ENCODE measurements around the gene BNC2.

BNC2 gene

DNA sequence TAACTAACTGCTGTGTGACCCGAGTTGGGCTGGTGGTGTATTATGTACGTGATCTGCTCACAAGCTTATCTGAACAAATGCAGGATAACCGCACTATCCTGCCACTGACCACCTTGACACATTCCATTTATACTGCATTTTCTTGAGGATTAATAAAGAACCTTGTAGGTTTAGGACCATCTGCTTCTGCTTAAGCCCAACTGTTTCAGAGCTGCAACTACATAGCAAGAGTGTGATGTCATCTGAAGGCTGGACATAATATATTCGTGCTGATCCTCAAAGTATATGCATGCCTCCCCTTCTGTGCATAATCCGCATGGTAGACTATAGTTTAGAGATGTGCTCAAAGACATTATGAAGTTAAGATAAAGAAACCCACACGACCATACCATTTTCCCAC lies 435.9 kb downstream of the BNC2 start:
- DNase-seq, result peak in 1 of 2 experiments; percentile 56

DNA sequence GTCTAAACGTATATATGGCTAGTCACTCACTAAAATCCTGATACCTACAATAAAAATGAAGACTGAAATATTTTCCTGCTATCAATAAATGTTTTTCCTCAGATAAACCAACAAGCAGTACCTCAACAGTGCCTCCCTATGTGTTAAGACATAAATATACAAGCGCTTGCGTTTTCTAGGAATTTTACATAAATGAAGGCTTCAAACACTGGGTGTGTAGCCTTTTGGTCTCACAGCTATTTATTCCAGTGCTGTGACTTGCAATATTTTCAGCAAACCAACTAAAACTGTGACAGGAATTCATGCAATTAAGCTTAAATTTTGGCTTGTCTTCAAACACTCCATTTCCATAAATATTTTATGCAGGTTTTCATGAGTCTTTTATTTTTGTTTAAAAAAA lies 437.0 kb downstream of the BNC2 start:
- no peak for DNase-seq

DNA sequence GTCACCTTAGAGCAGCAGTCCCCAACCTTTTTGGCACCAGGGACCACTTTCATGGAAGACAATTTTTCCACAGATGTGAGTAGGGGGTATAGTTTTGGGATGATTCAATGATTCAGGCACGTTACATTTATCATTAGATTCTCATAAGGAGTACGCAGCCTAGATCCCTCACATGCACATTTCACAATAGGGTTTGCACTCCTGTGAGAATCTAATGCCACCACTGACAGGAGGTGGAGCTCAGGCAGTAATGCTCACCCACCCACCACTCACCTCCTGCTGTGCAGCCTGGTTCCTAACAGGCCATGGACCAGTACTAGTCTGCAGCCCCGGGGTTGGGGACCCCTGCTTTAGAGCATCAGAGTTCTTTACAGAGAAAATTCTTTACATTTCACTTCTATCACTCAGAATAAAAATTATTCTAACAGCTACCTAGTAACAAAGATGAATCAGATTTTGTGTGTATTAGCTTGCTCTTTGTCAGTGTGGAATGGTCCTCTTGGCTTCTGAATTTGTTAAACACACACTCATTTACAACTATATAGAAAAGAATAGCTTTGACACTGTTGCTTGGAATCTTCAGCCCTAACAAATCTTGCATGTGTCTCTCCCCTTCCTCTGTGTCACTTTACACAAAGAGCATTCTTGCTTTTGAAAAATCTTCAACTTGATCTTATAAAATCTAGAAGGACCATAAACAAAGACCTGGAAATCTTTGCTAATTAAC lies 438.6 kb downstream of the BNC2 start:
- no peak for DNase-seq

DNA sequence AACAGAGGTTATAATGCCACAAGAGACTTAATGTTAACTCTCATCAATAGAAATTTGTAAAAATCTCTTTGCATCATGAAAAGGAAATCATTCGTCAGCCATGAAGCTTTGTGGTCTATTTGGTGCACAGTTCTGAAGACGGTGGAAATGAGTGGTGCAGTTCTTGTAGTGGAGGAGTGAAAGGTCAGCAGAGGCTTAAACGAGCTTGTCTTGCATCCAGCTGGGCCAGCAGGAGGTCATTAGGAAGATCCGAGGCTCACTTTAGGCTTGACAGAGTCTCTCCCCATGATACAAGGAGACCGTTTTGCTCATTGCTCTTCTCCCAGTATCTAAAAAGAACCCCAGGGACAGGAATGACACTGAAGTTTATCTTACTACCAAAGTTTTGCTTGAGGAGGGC lies 440.8 kb downstream of the BNC2 start:
- DNase-seq, result no peak

DNA sequence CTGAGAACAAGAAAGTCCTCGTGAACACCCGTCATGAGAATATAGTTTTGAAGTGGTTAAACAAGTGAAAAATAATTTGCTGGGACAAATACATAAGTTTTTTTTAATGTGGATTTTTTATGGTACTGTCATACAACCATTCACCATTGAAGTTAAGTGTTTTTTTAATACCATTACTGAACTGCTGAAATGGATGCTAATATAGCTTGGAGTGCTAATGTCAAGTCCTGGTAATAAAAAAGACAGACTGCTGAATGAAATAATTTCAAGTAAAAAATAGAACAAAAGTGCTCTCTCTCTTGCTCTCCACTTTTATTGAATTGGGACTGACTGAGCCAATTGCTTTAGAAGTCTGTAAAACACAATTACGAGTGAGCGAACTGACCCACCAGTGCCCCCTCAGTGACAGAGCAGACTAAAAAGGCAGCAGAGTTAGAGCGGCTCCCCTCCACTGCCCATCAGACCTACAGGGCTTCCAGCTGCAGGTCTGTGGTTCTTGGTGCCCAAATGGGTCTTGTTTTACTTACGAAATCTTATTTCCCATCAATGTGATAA lies 442.5 kb downstream of the BNC2 start:
- no peak for DNase-seq

DNA sequence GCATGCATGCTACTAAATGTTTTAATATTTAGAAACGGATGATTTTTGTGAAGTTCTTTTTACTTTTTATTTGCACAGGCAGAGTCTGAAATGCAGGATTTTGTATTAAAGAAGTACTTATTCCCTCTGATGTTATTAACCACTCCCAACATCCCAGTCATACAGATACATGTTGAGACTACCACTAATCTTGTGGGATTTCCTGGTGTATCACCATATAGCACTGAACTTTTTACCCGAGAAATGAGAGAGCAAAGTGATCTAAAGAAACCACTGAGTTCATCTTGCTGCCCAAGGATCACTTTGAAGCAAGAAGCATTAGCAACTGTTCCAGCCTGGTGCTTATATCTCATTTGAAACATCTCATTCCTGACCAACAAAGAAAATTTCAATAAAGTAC lies 443.8 kb downstream of the BNC2 start:
- no peak for DNase-seq

DNA sequence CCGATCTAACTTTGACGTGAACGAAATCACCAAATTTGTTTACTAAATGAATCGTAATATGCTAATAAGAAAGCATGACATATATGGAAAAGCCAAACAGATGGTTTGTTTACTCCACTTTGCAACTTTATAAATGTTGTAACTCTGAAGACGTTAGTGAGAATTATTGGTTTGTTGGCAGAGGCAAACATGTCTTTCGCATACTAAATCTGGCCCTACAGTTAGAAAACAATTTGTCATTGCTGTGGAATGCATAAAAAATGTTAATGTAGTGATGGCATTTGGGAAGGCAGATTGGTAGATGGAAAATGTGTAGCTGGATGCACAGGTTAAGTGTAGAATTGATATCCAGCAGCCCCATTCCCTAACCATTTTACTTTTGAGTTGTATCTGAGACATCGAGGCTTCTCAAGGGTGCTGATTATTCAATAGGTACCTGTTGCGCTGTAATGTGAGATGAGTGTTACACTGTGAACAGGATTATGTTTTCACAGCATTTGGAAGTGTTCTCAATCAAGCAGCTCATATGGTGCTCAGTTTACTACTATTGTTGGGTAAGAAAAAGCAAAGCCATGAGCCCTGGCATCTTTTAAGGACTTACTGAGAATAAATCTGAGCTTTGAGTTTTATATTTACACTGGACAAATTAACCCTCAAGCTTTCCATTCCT lies 444.8 kb downstream of the BNC2 start:
- peak; percentile 22 to 71 for DNase-seq

DNA sequence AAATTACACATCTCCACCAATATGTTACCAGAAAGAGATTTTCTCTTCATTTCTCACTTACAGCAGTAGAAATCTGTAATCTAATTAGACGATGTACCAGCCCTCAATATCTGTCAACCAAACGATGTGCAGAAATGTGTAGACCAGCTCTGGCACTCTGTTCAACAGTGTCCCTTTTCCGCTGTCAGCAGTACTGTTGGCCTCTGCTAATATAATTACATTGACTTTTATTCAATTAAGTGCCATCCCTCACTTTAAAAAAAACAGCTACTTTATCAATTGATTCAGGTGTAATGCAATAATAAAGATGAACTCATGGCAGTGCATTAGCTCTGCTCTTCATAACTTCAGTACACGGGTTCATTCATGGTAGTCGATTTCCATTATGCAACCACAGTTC lies 448.4 kb downstream of the BNC2 start:
- DNase-seq, result no peak

DNA sequence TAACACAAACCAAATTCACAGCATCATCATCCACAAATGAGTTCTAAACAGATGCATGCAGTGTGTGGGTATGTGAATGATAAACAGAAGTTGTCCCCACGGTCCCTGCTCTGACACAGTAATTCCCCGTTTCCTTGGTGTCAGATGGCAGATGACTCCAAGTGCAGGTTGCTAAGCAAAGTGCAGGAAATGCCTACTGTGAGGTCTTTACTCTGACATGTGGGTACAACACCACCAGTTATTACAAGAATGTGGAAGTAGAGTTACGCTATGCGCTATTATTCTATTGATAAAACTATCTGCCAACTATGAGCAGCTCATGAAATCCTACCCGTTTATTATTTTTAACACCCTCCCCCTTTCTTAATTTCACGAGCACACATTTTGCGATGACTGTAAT lies 448.9 kb downstream of the BNC2 start:
- peak; percentile 6 to 40 for DNase-seq

DNA sequence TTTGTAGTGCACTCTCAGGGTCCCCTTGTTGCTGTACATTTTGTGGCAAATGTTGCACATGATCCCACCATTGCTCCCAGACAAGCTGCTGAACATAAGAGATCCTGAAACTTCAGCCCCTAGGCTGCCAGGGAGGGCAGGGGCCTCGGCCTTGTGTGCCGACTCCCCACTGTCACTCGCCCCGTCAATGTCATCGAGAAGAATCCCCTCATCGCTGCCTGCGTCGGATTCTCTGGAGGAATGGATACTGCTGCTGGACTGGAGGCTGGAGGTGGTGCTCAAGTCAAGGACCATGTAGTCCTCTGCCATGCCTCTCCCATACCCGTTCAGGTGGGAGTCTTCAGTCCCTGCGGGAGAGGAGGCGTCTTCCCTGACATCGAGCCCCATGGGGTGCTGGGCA lies 451.3 kb downstream of the BNC2 start:
- no peak for DNase-seq

DNA sequence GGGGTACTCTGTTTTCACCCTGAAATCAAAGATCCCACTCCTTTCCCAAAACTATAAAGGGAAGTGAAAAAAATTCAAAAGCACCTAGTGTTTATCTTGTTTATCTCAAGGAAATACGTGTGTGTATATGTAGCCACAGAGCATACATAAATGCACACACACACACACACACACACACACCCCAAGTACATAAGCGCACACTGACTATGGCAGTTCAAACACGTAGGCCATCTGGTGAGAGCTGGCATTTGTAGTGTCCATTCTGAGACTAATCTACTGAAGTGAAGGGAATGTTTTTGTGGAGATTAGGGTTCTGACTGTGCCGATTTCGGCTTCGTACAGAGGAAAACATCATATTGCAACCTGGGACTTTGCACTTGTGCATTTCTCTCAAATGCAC lies 451.7 kb downstream of the BNC2 start:
- peak in 1 of 2 experiments; percentile 15 for DNase-seq

DNA sequence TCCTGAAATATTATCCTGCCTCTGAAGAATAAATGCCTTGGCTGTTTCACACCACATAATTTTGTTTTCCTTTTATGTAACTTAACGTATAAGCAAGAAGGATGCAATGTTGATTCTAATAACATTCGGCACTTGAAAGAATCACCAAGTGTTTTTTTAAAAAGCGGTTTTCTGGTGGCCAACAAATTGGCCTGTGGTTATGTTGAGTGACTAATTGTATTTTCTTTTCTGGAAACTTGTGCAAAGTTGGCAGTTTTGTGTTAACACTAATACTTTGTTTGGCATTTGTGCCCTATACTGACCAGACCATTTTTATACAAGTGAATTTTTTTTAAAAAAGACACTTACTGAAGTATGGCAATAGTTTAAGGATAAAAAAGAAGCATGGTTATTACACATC lies 452.7 kb downstream of the BNC2 start:
- DNase-seq, result no peak

DNA sequence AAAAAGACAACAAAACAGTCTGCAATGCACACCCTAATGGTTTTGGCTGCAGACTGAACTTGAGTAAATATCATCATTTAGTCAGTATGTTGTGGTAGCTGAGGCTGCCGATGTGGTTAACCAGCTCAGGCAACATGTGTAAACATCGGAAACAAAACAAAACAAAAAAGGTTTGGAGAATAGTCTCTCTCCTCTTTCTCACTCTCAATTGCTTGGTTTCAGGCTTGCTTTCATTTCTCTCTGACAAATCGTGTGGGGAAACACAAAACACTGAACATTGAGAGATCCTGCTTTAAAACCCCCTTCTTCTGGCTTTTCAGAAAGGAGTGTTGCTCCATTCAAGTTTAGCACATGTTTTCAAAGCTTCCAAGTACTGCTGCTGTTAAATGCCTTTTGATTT lies 453.3 kb downstream of the BNC2 start:
- DNase-seq, result no peak

DNA sequence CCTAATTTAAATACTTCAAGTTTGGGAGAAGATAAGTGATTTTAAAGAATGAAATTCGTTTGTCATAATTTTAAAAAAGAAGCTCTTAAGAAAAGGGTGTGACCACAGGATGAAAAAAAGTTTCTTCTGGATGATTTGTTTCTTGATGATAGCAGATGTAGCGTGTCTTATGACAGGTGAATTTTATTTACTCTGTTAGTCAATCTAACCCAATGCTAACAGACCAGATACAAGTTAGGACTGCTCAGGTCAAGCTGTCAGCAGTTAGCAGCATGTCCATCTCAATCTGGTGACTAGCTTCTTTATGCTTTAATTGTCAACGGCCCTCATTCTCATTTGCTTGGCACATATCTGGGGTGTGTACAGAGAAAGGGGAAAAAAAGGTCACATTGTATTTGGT lies 456.0 kb downstream of the BNC2 start:
- DNase-seq, result no peak

DNA sequence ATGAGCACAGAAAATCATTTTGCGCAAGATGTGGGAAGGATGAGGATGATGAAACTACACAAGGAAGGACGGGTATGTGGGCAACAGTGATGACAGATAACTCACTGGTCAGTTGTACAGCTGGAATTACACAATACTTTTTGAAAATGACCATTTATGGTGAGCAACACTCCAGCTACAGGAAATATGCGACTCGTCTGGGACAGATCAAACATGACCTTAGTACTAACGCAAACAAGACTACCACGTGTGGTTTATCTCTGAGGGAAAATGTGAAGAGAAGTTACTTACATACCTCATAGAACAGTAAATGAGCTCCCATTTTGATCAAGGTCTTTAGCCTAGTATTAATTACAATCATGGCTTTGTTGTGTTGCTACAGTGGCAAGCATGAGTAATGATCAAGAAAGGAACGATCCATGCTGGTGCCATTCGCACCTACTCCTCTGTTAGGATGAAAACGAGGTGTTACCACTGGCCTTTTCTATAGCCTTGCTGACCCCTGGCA lies 456.9 kb downstream of the BNC2 start:
- DNase-seq, result no peak

DNA sequence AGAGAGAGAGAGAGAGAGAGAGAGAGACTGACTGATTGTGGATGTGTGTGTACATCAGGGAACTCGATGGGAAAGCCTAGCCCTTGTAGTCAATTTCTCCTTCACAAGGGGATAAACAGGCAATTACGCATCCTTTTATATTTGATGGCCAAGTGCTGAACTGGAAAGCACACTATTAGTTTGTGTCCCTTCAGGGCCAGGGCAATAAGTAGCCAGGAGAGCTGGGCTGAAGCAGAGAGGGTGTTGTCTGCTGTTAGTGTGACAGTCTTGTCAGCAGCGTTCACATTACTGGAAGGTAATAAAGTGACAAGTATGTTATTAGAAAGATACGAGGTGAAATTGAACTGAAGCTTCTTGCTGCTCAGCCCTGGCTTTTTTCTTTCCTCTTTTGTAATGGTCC lies 457.7 kb downstream of the BNC2 start:
- no peak for DNase-seq

DNA sequence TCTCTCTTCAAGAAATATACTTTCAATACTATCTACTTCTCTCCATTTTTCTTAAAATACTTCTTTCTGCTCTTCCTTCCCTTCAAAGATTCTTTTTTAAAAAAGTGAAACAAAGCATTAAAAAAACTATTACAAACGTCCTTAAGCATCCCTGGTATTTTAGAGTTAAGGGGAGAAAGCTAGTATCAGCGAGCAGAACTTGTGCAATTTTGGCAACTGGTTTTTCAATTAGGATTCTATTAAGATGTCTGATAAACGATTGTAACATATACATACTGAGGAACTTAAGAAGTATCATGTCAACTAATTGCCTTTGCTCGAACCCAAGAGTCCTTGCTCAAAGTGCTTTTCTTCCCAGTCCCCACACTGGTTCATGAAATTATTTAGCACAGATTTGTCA lies 459.2 kb downstream of the BNC2 start:
- DNase-seq, result no peak

DNA sequence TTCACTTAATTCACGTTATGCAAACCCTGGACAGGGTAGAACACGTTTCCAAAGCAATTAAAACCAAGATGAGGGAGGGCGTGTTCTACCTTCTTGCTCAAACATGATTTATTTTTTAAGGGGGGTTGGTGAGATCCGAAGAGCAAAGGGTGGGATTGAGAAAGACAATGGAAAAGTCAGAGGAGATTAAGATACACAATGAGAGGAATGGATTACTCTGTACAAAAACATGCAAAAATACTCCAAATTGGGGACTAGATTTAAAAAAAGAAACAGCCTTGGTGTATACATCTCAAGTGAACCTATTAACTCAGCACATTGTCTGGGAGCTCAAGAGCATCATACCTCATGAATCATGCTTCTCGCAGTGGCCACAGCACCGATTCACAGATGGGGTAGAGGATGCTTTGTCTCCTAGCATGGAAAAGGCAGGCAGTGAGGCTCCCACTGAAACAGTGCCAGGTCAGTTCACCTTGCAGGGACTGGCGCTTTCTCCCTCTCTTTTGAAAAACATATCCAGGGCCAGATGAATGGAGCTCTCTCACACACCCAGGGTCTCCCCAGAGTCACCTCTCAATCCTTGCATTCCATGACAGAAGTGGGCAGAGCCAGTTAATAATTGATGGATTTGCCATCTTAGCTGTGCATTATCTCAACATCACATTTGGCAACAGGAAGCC lies 459.7 kb downstream of the BNC2 start:
- DNase-seq, result no peak

DNA sequence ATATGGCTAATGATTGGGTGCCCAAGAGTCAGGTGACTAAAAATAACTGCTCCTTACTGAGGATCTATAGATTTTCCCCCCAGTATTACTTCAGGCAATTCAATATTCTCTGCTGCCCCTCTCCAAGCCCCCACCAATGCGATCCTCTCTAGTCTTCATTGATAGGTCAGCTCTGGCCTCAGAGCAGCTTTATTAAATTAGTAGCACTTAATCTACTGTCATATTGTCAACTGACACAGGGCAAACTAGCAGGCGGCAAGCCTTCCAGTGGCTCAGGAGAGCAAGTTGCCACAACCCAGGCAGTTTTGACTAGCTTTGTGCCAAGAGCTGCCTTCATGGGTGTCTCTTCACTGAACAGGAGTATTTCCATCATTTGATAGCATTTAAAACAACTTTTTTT lies 462.9 kb downstream of the BNC2 start:
- DNase-seq, result no peak

DNA sequence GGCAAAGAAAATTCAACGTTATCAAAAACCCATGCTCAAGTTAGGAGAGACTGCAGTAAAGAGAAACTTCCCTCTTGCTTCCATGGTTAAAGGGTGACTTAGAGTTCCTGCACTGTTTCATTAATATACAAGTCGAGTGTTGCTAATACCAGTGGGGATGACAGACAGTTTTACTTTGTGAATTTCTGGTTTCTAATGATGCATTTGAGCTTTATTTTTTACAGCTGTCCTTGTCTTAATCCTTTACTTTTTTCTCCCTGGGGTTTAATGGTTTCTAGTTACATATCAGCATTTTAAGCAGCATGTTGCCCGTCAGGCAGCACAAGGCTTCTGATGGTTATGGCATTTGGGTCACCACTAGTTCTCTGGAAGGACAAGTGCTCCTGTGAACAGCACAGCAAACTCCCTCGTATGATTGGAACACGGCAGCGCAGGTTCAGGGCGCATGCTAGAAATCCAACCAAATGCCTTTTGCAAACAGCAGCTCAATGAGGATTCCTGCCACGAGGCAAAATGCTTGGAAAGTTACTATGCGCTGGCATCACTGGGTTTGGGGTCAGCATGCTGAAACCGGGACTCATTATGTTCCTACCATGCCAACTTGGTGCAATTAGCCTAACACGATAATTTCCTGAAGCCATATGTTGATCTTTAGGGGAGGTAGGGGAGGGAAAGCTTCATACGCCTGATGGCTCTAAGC lies 463.8 kb downstream of the BNC2 start:
- DNase-seq, result peak; percentile 77 to 87

DNA sequence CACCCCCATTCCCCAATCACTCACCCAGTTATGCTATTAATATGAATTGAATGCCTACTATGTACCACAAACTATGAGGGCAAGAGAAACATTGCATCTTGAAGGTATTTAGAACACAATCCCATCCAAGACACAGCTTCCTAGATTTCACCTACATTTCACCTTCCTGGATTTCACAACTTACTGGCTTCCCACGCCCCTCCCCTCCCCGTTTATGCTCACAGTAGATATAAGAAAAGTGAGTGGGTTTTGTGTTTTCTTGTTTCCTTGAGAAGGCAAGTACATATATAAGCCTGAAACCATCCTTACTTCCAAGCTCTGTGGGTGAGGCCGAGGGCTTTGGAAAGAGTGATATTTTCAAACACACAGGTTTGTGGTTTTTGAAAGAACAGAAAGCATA lies 465.0 kb downstream of the BNC2 start:
- no peak for DNase-seq

DNA sequence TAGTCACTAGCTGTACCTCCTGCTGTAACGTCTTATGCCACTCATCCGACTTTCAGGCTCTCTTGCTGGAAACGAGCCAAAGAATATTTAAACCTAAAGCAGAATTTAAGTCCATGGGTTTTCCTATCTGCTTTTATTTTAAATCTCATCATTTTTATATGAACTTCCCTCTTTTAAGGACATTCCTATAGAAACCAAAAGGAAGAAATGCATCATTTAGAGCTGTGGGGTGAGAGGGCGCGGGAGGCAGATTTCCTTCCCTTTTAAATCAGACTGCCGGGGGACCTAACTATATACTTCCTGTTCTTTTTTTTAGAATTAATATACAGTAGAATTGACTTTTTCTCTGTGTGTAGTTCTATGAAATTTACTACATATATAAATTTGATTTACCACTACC lies 468.8 kb downstream of the BNC2 start:
- no peak for DNase-seq

DNA sequence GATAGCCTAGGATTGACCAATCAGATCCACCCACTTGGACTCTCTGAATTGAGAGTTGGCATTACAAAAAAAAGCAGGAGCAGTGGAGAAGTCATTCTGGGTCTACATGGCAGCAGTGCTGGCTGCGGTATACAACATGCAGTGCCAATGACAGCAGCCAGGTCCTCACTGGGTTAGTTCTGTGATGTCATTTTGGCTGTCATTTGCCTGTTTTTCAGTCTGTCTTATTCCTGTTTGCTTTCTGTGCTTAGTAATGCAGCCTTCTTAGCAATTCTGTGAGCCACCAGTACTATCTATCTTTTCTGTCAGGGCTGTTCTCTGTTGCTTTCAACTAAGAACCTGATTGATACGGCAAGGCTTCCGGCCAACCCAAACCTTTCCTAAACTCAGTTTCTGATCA lies 471.8 kb downstream of the BNC2 start:
- no peak for DNase-seq
